ENCODE results near the gene EPRS1. TPM values are rescaled to one million over a fixed set of nuclear protein-coding genes. Genes with fewer than 3 reads are reported as not detected.

EPRS1 gene
- total and polyA plus RNA-seq, 9 of the 15 experiments (the other 6 are each of a cell fraction or from before 2014, with no cell fraction given), result 129 to 291 (median 248) TPM

GRCh38 chr1:220046052-220046930 is at the start of gene EPRS1 (continued):
- TF ChIP-seq ZBTB26 (CRISPR knock-in tag; IDR thresholded peaks at IDR 0.05), result no peak
- 0 out of 2 replicates have a peak, but pooled peaks have one; percentile 60 for TF ChIP-seq ZHX1 (conservative IDR thresholded peaks at IDR 0.05; ENCODE audit: low read length)
- TF ChIP-seq SNAPC5 (CRISPR knock-in tag; IDR thresholded peaks at IDR 0.05), result no peak
- no peak; the same call in 1 of the 2 replicates for TF ChIP-seq ZNF644 (tag; IDR thresholded peaks at IDR 0.05; ENCODE audit: low read depth)
- TF ChIP-seq CC2D1A (IDR thresholded peaks at IDR 0.05), result 0 out of 2 replicates have a peak, but pooled peaks have one; percentile 35
- TF ChIP-seq, protein P1, sequence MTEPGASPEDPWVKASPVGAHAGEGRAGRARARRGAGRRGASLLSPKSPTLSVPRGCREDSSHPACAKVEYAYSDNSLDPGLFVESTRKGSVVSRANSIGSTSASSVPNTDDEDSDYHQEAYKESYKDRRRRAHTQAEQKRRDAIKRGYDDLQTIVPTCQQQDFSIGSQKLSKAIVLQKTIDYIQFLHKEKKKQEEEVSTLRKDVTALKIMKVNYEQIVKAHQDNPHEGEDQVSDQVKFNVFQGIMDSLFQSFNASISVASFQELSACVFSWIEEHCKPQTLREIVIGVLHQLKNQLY (CRISPR knock-in tag; conservative IDR thresholded peaks at IDR 0.05), result 0 out of 4 replicates have a peak, but pooled peaks have one; percentile 21 to 73
- TF ChIP-seq ETV5 (CRISPR knock-in tag; IDR thresholded peaks at IDR 0.05; ENCODE audit: low read depth), result peak; percentile 30; the same call in 1 of the 2 replicates
- TF ChIP-seq, protein P2, sequence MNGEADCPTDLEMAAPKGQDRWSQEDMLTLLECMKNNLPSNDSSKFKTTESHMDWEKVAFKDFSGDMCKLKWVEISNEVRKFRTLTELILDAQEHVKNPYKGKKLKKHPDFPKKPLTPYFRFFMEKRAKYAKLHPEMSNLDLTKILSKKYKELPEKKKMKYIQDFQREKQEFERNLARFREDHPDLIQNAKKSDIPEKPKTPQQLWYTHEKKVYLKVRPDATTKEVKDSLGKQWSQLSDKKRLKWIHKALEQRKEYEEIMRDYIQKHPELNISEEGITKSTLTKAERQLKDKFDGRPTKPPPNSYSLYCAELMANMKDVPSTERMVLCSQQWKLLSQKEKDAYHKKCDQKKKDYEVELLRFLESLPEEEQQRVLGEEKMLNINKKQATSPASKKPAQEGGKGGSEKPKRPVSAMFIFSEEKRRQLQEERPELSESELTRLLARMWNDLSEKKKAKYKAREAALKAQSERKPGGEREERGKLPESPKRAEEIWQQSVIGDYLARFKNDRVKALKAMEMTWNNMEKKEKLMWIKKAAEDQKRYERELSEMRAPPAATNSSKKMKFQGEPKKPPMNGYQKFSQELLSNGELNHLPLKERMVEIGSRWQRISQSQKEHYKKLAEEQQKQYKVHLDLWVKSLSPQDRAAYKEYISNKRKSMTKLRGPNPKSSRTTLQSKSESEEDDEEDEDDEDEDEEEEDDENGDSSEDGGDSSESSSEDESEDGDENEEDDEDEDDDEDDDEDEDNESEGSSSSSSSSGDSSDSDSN (IDR thresholded peaks at IDR 0.05; ENCODE audit: borderline replicate concordance in 1 of 2, low read depth in 2 of 2, low read length in 2 of 2), result peak; percentile 78 to 91; a peak in 3 of 4 replicates
- 0 out of 2 replicates have a peak, but pooled peaks have one; percentile 6 for TF ChIP-seq FOXO4 (CRISPR knock-in tag; IDR thresholded peaks at IDR 0.05)
- TF ChIP-seq MAZ (CRISPR knock-in tag; conservative IDR thresholded peaks at IDR 0.05 in 1 of 2, IDR thresholded peaks at IDR 0.05 in 1 of 2), result peak; percentile 88 to 90; a peak in 3 of 4 replicates
- no peak for TF ChIP-seq ZNF449 (CRISPR knock-in tag; IDR thresholded peaks at IDR 0.05)
- TF ChIP-seq ESRRB (CRISPR knock-in tag; IDR thresholded peaks at IDR 0.05; ENCODE audit: borderline replicate concordance), result no peak
- TF ChIP-seq CXXC5 (CRISPR knock-in tag; IDR thresholded peaks at IDR 0.05), result peak; percentile 99
